Heart right ventricle (tissue), 16 donors: ENCODE results near the gene TAS2R43. TPM values are rescaled to one million over a fixed set of nuclear protein-coding genes. Genes with fewer than 3 reads are reported as not detected.

Experiments
- ATAC-seq, 8 donors: fragments of 200-7000 bp; cut with Tn5 transposase; one replicate each; pipeline ENCODE4 v1.9.1; 2020; ENCODE audit warnings: mild to moderate bottlenecking in 8 of 8, moderate library complexity in 8 of 8, moderate number of reproducible peaks in 1 of 8
- DNase-seq, 2 donors: peaks; one replicate each; pipeline ENCODE4 v3.0.0-alpha.2; 2020
- H3K27ac ChIP-seq, 10 donors: fragments of 200-600 bp; sonication (generic) in 2 of 10; one replicate each; pipeline versions ENCODE4 v1.5.0 to v1.8.0; 2020 to 2022; ENCODE audit warnings: mild to moderate bottlenecking in 3 of 10
- H3K27me3 ChIP-seq, 7 donors: fragments of 200-600 bp; one replicate each; pipeline ENCODE4 v1.8.0; 2021 to 2022; ENCODE audit warnings: mild to moderate bottlenecking in 2 of 7
- H3K36me3 ChIP-seq, 9 donors: fragments of 200-600 bp; sonication (generic) in 1 of 9; one replicate each; pipeline versions ENCODE4 v1.5.0 to v1.8.0; 2020 to 2022; ENCODE audit warnings: mild to moderate bottlenecking in 2 of 9
- H3K4me1 ChIP-seq, 9 donors: fragments of 200-600 bp; sonication (generic) in 1 of 9; one replicate each; pipeline versions ENCODE4 v1.5.0 to v1.8.0; 2020 to 2022; ENCODE audit warnings: mild to moderate bottlenecking in 4 of 9
- H3K4me3 ChIP-seq, 10 donors: fragments of 200-600 bp; sonication (generic) in 2 of 10; one replicate each; pipeline versions ENCODE4 v1.5.0 to v1.8.0; 2020 to 2022; ENCODE audit warnings: mild to moderate bottlenecking in 7 of 10, moderate library complexity in 2 of 10
- H3K9me3 ChIP-seq, 11 donors: fragments of 200-600 bp in 10 of 11; sonication (generic) in 2 of 11; one replicate each; pipeline versions ENCODE4 v1.5.0 to v1.8.0; 2013 to 2022; ENCODE audit warnings: mild to moderate bottlenecking in 2 of 11, control low read depth in 1 of 11, moderate library complexity in 1 of 11
- CTCF ChIP-seq, 9 donors: fragments of 200-600 bp; sonication (generic) in 2 of 9; IDR thresholded peaks; one replicate each; pipeline versions ENCODE4 v1.5.0 to v1.8.0; 2021 to 2022; ENCODE audit warnings: antibody characterized with exemption in 9 of 9, mild to moderate bottlenecking in 5 of 9, moderate library complexity in 1 of 9
- WGBS, 2 donors: extraction: QIAGEN DNeasy Blood & Tissue Kit; methylation state at CpG; one replicate each; pipeline ENCODE4 v1.1.7; 2013; ENCODE audit warnings: inconsistent platforms in 1 of 2; 5-methylcytosine and 5-hydroxymethylcytosine counted together
- intact Hi-C, 10 donors: fragments of 100-400 bp; cut with DNase I; formaldehyde crosslinking; loops; one replicate each; pipeline versions ENCODE4 v1.11.1 to v1.14.2; 2022
- long read RNA-seq, 3 donors: library from polyadenylated mRNA; unstranded; transcript quantifications; one replicate each; pipeline ENCODE4 v2.0.0, GENCODE V29; 2020 to 2021
- polyA plus RNA-seq, 2 donors: library from polyadenylated mRNA; stranded (reverse); fragments of 200-250 nt; gene quantifications; one replicate each; pipeline ENCODE4 v1.2.3, GENCODE V29; 2013
- total RNA-seq, 10 donors: library from RNA; stranded (reverse); fragmentation: NEBNext Ultra II Directional in 3 of 10; extraction: Animal tissue kit (Norgen Biotek cat#: 25700) in 3 of 10; gene quantifications; one replicate each; pipeline versions ENCODE4 v1.2.1 to v1.2.4, GENCODE V29; 2021 to 2023
- donor health status: Arrhythmogenic right ventricular cardiomyopathy.
- donor health status: ischemic (EF 13 %, LVEDD 7.1; RV severe dilation, severe dysfunction).
- donor health status: healthy with polysubstance abuse.
- donor health status: DM: no; HTN: yes; CAD: no.
- donor health status: DM: no; HTN: no; CAD: no.
- donor health status: ischemic (EF 25% LVEDD 6.9; RV normal size, moderate dysfunction).
- donor health status: ischemic (EF 25% LVEDD 5.7; RV mildly dilated, moderate dysfunction).
- donor health status: healthy.
- donor health status: DM: yes; HTN: yes; CAD: no.
- donor health status: Ischemic cardiomyopathy.
- donor health status: ischemic (EF 35%, LVEDD 5.7; RV mildly dilated, moderate dysfunction).
- donor health status: nonischemic (EF 11% LVEDD 7.7; RV severe dilation, severe dysfunction).
- donor health status: DM: yes; HTN: yes; CAD: no.
- donor health status: PGD.
- donor health status: ischemic (EF 29% LVEDD 5.4; RV normal size, mild dysfunction).
- donor health status: nonischemic (EF 23%, LVEDD 6.1; RV moderate dilation, normal function).

The TAS2R43 gene, protein sequence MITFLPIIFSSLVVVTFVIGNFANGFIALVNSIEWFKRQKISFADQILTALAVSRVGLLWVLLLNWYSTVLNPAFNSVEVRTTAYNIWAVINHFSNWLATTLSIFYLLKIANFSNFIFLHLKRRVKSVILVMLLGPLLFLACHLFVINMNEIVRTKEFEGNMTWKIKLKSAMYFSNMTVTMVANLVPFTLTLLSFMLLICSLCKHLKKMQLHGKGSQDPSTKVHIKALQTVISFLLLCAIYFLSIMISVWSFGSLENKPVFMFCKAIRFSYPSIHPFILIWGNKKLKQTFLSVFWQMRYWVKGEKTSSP
- total RNA-seq = under 1 TPM in 4 of 10 donors, not detected in 6; 0.28 to 0.53 (median 0.31) TPM
- not detected for polyA plus RNA-seq
- long read RNA-seq, donor 1 = 0 reads
- long read RNA-seq, donor 2 = 0 reads
- long read RNA-seq, donor 3 = 0 reads

GRCh38 chr12:11092128-11092527 lies at the start of gene TAS2R43:
Gene TAS2R43, minus strand, starts transcription at chr12:11092313. Its CDS starts 84 bp downstream, at chr12:11092229.
- Histone ChIP-seq H3K9me3 (no peaks in the 10 kb centered on the region), H3K27me3 (no peaks in the 10 kb centered on the region), H3K4me1 (peaks cover 0 to 5% (median 0%) of the 10 kb centered on the region in 9 donors), H3K27ac (no peak within 1 kb of the TSS), H3K36me3 (no peaks in the 10 kb centered on the region), H3K4me3 (no peak within 1 kb of the TSS)
- no peak for TF ChIP-seq CTCF (IDR thresholded peaks at IDR 0.05)
- intact Hi-C loops = no loop called here
- 95 to 99% methylated on average over 3 to 6 of the region's 6 CpGs for WGBS, 2 donors
- DNase-seq (no peak), ATAC-seq (no peak)

DNA sequence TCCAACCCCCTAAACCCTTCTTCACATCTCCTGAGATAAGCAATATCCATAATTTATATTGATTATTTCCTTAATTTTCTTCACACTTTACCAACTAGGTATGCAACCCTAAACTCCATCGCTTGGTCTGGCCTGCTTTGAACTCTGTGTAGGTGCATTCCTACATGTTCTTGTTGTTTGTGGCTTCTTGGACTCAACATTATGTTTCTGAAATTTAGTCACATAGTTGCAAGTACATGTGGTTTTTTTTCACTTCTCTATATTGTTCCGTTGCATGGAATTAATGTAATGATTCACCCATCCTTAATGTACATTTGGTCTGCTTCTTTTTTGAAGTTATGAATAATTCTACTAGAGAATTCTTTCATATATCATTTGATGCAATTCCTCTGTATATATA lies 44.0 kb upstream of the TAS2R43 start:
- Histone ChIP-seq H3K36me3 (no peaks in the 10 kb centered on the region), H3K27ac (no peak overlapping the region), H3K9me3 (no peaks in the 10 kb centered on the region), H3K4me1 (peaks cover 0 to 27% (median 7%) of the 10 kb centered on the region in 9 donors), H3K27me3 (no peaks in the 10 kb centered on the region), H3K4me3 (no peak overlapping the region)
- no peak for TF ChIP-seq CTCF (IDR thresholded peaks at IDR 0.05)
- WGBS, 2 donors = 47 to 82% methylated on average over 2 of the region's 2 CpGs
- intact Hi-C loops = no loop called here
- DNase-seq (no peak), ATAC-seq (no peak)

GRCh38 chr12:11134305-11134704 lies 42.2 kb upstream of the TAS2R43 start, which contains the start of gene TAS2R30:
Gene TAS2R30, minus strand, starts transcription at chr12:11134644. Its CDS starts 400 bp downstream, at chr12:11134244.
- no peak within 1 kb of the TSS for H3K27ac ChIP-seq
- intact Hi-C loops = no loop called here
- H3K27me3 ChIP-seq = no peaks in the 10 kb centered on the region
- H3K36me3 ChIP-seq = peaks cover 0 to under 1% (median 0%) of the 10 kb centered on the region in 9 donors
- DNase-seq = no peak
- TF ChIP-seq CTCF (IDR thresholded peaks at IDR 0.05) = no peak
- peaks cover 0 to 35% (median 14%) of the 10 kb centered on the region in 9 donors for H3K4me1 ChIP-seq
- H3K9me3 ChIP-seq = no peaks in the 10 kb centered on the region
- 62 to 75% methylated on average over 3 of the region's 3 CpGs for WGBS, 2 donors
- no peak within 1 kb of the TSS for H3K4me3 ChIP-seq
- no peak for ATAC-seq

GRCh38 chr12:11133816-11134215 lies 41.7 kb upstream of the TAS2R43 start:
- no peaks in the 10 kb centered on the region for H3K9me3 ChIP-seq
- peaks cover 0 to 35% (median 14%) of the 10 kb centered on the region in 9 donors for H3K4me1 ChIP-seq
- peaks cover 0 to 6% (median 0%) of the 10 kb centered on the region in 9 donors for H3K36me3 ChIP-seq
- intact Hi-C loops = no loop called here
- WGBS, 2 donors = 73 to 75% methylated on average over 2 of the region's 2 CpGs
- no peak overlapping the region for H3K4me3 ChIP-seq
- TF ChIP-seq CTCF (IDR thresholded peaks at IDR 0.05) = no peak
- ATAC-seq = no peak
- H3K27ac ChIP-seq = no peak overlapping the region
- DNase-seq = no peak
- no peaks in the 10 kb centered on the region for H3K27me3 ChIP-seq
